ENCODE data around the gene ATG9A. TPM values are rescaled to one million over a fixed set of nuclear protein-coding genes. Genes with fewer than 3 reads are reported as not detected.

ATG9A gene
- total RNA-seq, 1 donor from 2014 or later, result 135 TPM

DNA sequence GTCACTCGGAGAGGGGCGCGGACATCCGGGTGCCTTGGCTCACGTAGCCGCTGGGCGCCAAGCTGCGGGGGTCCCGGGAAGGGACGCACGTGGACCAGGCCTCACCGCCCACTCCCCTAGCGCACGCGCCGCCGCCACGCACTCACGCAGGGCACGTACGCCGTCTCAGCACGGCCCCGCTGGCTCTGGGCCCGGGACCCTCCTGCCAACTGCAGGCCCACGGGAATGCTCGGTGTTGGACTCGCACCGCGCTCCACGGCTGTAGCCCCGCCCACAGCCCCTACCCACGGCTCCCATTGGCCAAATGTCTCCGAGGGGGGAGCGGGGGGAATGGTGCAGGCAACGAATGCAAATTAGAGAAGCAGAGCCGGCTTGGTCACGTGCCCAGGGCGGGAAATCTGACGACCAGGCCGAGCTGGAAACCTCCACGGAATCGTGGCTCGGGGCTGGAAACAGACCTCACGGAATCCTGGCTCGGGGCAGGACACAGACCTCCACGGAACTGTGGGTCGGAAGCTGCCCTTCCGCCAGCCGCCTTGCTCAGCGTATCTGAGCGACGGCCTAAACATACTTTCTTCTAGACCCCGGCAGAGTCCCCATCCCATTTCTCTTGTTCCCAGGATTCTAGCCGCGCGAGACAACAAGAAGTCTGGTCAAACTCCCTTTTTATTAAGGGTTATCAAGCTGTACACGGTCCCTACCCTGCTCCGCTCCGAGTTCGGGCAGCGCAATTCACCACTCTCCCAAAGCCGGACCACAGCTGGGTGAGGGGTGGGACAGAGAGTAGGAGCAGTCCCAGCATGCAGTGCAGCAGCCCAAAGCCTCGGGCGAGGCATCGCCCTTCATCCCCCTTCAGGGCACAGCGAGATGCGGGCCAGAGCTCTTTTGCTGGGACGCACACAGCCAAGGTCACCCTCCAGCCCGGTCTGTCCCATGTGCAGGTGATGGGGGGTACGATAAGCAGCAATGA is 10.4 kb downstream of the ATG9A start, which contains the start of gene ABCB6:
Gene ABCB6, minus strand, starts transcription at position 227 of the 970 bp plus-strand sequence. CDS start 285 bp downstream, outside the sequence.
- Histone ChIP-seq H3K27ac (peak within 1 kb of the TSS; percentile 92 to 95), H3K27me3 (no peaks in the 10 kb centered on the region), H3K4me1 (peaks cover 12 to 31% of the 10 kb centered on the region in 2 donors), H3K36me3 (peaks cover 60 to 61% of the 10 kb centered on the region in 2 donors), H3K4me3 (peak within 1 kb of the TSS; percentile 64 to 68), H3K9me3 (no peaks in the 10 kb centered on the region)
- intact Hi-C loops (cut with DNase I), result loop anchor here (1.0 to 10.0 kb wide), 6 partner anchors 10 to 466 kb away; partner anchors contain the start of genes ANKZF1, ATG9A, DNAJB2 and DNPEP
- DNase-seq (ENCODE audit: low spot score in 2 of 2), result peak; percentile 93 to 99
- TF ChIP-seq, protein P1, sequence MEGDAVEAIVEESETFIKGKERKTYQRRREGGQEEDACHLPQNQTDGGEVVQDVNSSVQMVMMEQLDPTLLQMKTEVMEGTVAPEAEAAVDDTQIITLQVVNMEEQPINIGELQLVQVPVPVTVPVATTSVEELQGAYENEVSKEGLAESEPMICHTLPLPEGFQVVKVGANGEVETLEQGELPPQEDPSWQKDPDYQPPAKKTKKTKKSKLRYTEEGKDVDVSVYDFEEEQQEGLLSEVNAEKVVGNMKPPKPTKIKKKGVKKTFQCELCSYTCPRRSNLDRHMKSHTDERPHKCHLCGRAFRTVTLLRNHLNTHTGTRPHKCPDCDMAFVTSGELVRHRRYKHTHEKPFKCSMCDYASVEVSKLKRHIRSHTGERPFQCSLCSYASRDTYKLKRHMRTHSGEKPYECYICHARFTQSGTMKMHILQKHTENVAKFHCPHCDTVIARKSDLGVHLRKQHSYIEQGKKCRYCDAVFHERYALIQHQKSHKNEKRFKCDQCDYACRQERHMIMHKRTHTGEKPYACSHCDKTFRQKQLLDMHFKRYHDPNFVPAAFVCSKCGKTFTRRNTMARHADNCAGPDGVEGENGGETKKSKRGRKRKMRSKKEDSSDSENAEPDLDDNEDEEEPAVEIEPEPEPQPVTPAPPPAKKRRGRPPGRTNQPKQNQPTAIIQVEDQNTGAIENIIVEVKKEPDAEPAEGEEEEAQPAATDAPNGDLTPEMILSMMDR (IDR thresholded peaks at IDR 0.05), result no peak

DNA sequence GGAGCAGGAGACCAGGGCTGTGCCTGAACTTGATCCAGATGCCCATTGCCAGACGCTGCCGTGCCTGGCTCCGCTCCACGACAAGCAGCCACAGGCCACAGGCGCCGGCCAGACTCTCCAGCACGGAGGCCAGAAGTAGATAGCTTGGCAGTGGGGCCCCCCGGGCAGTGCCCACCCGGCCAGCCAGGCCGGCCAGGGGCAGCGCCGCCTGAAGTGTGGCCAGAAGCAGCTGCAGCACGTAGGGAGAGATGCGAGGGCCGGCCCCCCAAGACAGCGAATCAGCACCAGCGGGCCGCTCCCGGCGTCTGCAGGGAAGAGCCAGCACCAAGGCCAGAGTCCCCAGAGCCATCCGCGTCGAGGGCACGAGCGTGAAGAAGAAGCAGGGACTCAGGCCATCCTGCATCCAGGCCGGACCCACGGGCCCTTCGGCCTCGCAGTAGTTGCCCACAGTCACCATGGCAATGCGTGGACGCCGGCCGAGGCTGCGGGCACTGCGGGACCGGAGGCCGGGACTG is 11.2 kb downstream of the ATG9A start:
- H3K27ac ChIP-seq, result peak overlapping the region; percentile 92 to 95
- peak; percentile 40 to 87 for DNase-seq (ENCODE audit: low spot score in 2 of 2)
- peaks cover 12 to 31% of the 10 kb centered on the region in 2 donors for H3K4me1 ChIP-seq
- H3K27me3 ChIP-seq, result no peaks in the 10 kb centered on the region
- TF ChIP-seq, protein P1 (IDR thresholded peaks at IDR 0.05), result no peak
- peak overlapping the region; percentile 64 to 68 for H3K4me3 ChIP-seq
- H3K36me3 ChIP-seq, result peaks cover 52 to 61% of the 10 kb centered on the region in 2 donors
- no peaks in the 10 kb centered on the region for H3K9me3 ChIP-seq
- intact Hi-C loops (cut with DNase I), result loop anchor here (1.0 to 10.0 kb wide), 5 partner anchors 11 to 467 kb away; partner anchors contain the start of genes DNAJB2, DNPEP and RETREG2

GRCh38 chr2:219216535-219216915 is 12.9 kb downstream of the ATG9A start:
- DNase-seq (ENCODE audit: low spot score in 2 of 2), result no peak
- H3K27ac ChIP-seq, result peak overlapping the region; percentile 44 to 92
- H3K4me3 ChIP-seq, result no peak overlapping the region
- intact Hi-C loops (cut with DNase I), result loop anchor here (10.0 kb wide), 1 partner anchor 468 kb away; no protein-coding TSS in a partner anchor
- peaks cover 44 to 59% of the 10 kb centered on the region in 2 donors for H3K36me3 ChIP-seq
- no peaks in the 10 kb centered on the region for H3K9me3 ChIP-seq
- H3K4me1 ChIP-seq, result peaks cover 12 to 31% of the 10 kb centered on the region in 2 donors
- no peaks in the 10 kb centered on the region for H3K27me3 ChIP-seq
- TF ChIP-seq, protein P1 (IDR thresholded peaks at IDR 0.05), result no peak

- H3K36me3 ChIP-seq, result peaks cover 39 to 54% of the 10 kb centered on the region in 2 donors
- no peak overlapping the region for H3K4me3 ChIP-seq
- no peak for DNase-seq (ENCODE audit: low spot score in 2 of 2)
- H3K4me1 ChIP-seq, result peaks cover 12 to 31% of the 10 kb centered on the region in 2 donors
- H3K9me3 ChIP-seq, result no peaks in the 10 kb centered on the region
- H3K27me3 ChIP-seq, result no peaks in the 10 kb centered on the region
- intact Hi-C loops (cut with DNase I), result loop anchor here (10.0 kb wide), 1 partner anchor 469 kb away; no protein-coding TSS in a partner anchor
- TF ChIP-seq, protein P1 (IDR thresholded peaks at IDR 0.05), result no peak
- peak overlapping the region; percentile 44 to 92 for H3K27ac ChIP-seq
These were observed 13.4 kb downstream of the ATG9A start for GRCh38 chr2:219215871-219216534.

GRCh38 chr2:219214786-219215185 is 14.7 kb downstream of the ATG9A start:
- Histone ChIP-seq H3K27me3 (no peaks in the 10 kb centered on the region), H3K27ac (no peak overlapping the region), H3K36me3 (peaks cover 34 to 50% of the 10 kb centered on the region in 2 donors), H3K4me1 (peaks cover 11 to 27% of the 10 kb centered on the region in 2 donors), H3K9me3 (no peaks in the 10 kb centered on the region), H3K4me3 (no peak overlapping the region)
- DNase-seq (ENCODE audit: low spot score in 2 of 2), result no peak
- TF ChIP-seq, protein P1 (IDR thresholded peaks at IDR 0.05), result no peak
- intact Hi-C loops (cut with DNase I), result loop anchor here (10.0 kb wide), 1 partner anchor 470 kb away; no protein-coding TSS in a partner anchor
